DOHH2 (cell line): ENCODE measurements around the gene PRRG1.

Experiments used
- H3F3A ChIP-seq: fragments of 200-600 bp; sonication (generic), shearing (Covaris generic); 2 replicates; pipeline ENCODE4 v1.6.0; 2016; ENCODE audit warnings: antibody characterized with exemption, mild to moderate bottlenecking; ENCODE audit not compliant: control insufficient read depth, insufficient read depth
- H3K27ac ChIP-seq: fragments of 200-600 bp; sonication (generic); 2 replicates; pipeline ENCODE4 v1.5.1; 2014; ENCODE audit warnings: low read depth, mild to moderate bottlenecking, low read length, moderate library complexity
- H3K27me3 ChIP-seq: fragments of 200-600 bp; sonication (generic); 2 replicates; pipeline ENCODE4 v1.6.1; 2014; ENCODE audit warnings: mild to moderate bottlenecking, low read length, mixed read lengths; ENCODE audit not compliant: control insufficient read depth
- H3K36me3 ChIP-seq: fragments of 200-600 bp; sonication (generic); 2 replicates; pipeline ENCODE4 v1.6.1; 2014; ENCODE audit warnings: mild to moderate bottlenecking, low read length, moderate library complexity, mixed read lengths; ENCODE audit not compliant: control insufficient read depth
- H3K4me1 ChIP-seq: fragments of 200-600 bp; sonication (generic); 2 replicates; pipeline ENCODE4 v1.6.1; 2014; ENCODE audit warnings: mild to moderate bottlenecking, low read length, mixed read lengths; ENCODE audit not compliant: control insufficient read depth
- H3K4me2 ChIP-seq: fragments of 200-600 bp; sonication (generic); 2 replicates; pipeline ENCODE4 v1.6.0; 2014; ENCODE audit warnings: mild to moderate bottlenecking, low read length, moderate library complexity
- H3K4me3 ChIP-seq: fragments of 200-600 bp; sonication (generic); 2 replicates; pipeline ENCODE4 v1.5.1; 2014; ENCODE audit warnings: mild to moderate bottlenecking, low read length, mixed read lengths
- H3K79me2 ChIP-seq: fragments of 200-600 bp; sonication (generic); 2 replicates; pipeline ENCODE4 v1.6.1; 2014; ENCODE audit warnings: mild to moderate bottlenecking, low read length, mixed read lengths; ENCODE audit not compliant: control insufficient read depth
- H3K9me2 ChIP-seq: fragments of 200-600 bp; sonication (generic); replicated peaks from 2 replicates; pipeline ENCODE4 v1.6.1; 2014; ENCODE audit warnings: mild to moderate bottlenecking, low read length, mixed read lengths; ENCODE audit not compliant: control insufficient read depth
- H3K9me3 ChIP-seq: fragments of 200-600 bp; sonication (generic); 2 replicates; pipeline ENCODE4 v1.6.1; 2014; ENCODE audit warnings: antibody characterized with exemption, low read length, mixed read lengths; ENCODE audit not compliant: control insufficient read depth, insufficient read depth
- H4K20me1 ChIP-seq: fragments of 200-600 bp; sonication (generic); 2 replicates; pipeline ENCODE4 v1.6.0; 2014; ENCODE audit warnings: low read depth, mild to moderate bottlenecking, antibody characterized with exemption, low read length, moderate library complexity; ENCODE audit not compliant: control insufficient read depth, insufficient read depth
- CTCF ChIP-seq: fragments of 200-600 bp; sonication (generic); IDR thresholded peaks from one replicate; pipeline ENCODE4 v1.5.1; 2014; ENCODE audit warnings: antibody characterized with exemption, mild to moderate bottlenecking, low read depth, low read length; ENCODE audit not compliant: poor library complexity, severe bottlenecking
- EZH2phosphoT487 ChIP-seq: fragments of 200-600 bp; sonication (generic); IDR thresholded peaks from 2 replicates; pipeline ENCODE4 v1.6.1; 2017; ENCODE audit warnings: borderline replicate concordance, mild to moderate bottlenecking, antibody characterized with exemption, low read length, moderate library complexity, mixed read lengths

Gene PRRG1

GRCh38 chrX:37331546-37331945 is 17.6 kb upstream of the PRRG1 start:
- Histone ChIP-seq H3K9me3 (no peaks in the 10 kb centered on the region), H3K27ac (no peak overlapping the region), H4K20me1 (no peaks in the 10 kb centered on the region), H3K36me3 (no peaks in the 10 kb centered on the region), H3F3A (no peaks in the 10 kb centered on the region), H3K9me2 (no peaks in the 10 kb centered on the region), H3K27me3 (no peaks in the 10 kb centered on the region), H3K79me2 (no peaks in the 10 kb centered on the region), H3K4me2 (no peak overlapping the region), H3K4me3 (no peak overlapping the region), H3K4me1 (no peaks in the 10 kb centered on the region)
- TF ChIP-seq EZH2phosphoT487 (no peak), CTCF (no peak)

GRCh38 chrX:37332055-37332454 is 17.1 kb upstream of the PRRG1 start:
- no peaks in the 10 kb centered on the region for H3K4me1 ChIP-seq
- no peaks in the 10 kb centered on the region for H4K20me1 ChIP-seq
- H3K36me3 ChIP-seq: no peaks in the 10 kb centered on the region
- no peak overlapping the region for H3K4me2 ChIP-seq
- H3K9me3 ChIP-seq: no peaks in the 10 kb centered on the region
- no peaks in the 10 kb centered on the region for H3K79me2 ChIP-seq
- no peaks in the 10 kb centered on the region for H3K9me2 ChIP-seq
- no peak overlapping the region for H3K4me3 ChIP-seq
- TF ChIP-seq CTCF: no peak
- TF ChIP-seq EZH2phosphoT487: no peak
- H3K27me3 ChIP-seq: no peaks in the 10 kb centered on the region
- H3F3A ChIP-seq: no peaks in the 10 kb centered on the region
- H3K27ac ChIP-seq: no peak overlapping the region

GRCh38 chrX:37332987-37333658 is 16.0 kb upstream of the PRRG1 start:
- no peaks in the 10 kb centered on the region for H3K36me3 ChIP-seq
- H3K79me2 ChIP-seq: no peaks in the 10 kb centered on the region
- H3F3A ChIP-seq: no peaks in the 10 kb centered on the region
- H3K4me3 ChIP-seq: no peak overlapping the region
- H3K27me3 ChIP-seq: no peaks in the 10 kb centered on the region
- no peak overlapping the region for H3K4me2 ChIP-seq
- H3K27ac ChIP-seq: no peak overlapping the region
- no peaks in the 10 kb centered on the region for H3K4me1 ChIP-seq
- no peaks in the 10 kb centered on the region for H4K20me1 ChIP-seq
- no peaks in the 10 kb centered on the region for H3K9me2 ChIP-seq
- no peak for TF ChIP-seq CTCF
- no peak for TF ChIP-seq EZH2phosphoT487
- no peaks in the 10 kb centered on the region for H3K9me3 ChIP-seq
